K562 (cell line): Measurements from ENCODE around the gene NUP35. TPM values are rescaled to one million over a fixed set of nuclear protein-coding genes. Genes with fewer than 3 reads are reported as not detected.

Source experiments
- ATF3 ChIP-seq, 2 experiments: fragments of 450-650 bp in 1 of 2; sonication (generic) in 1 of 2; formaldehyde crosslinking in 1 of 2; IDR thresholded peaks in 1 of 2; conservative IDR thresholded peaks in 1 of 2; 2 replicates each; pipeline versions ENCODE4 v1.6.1 to v1.8.1; 2016 to 2023; ENCODE audit warnings: mild to moderate bottlenecking in 2 of 2, moderate library complexity in 2 of 2, inconsistent platforms in 1 of 2, missing genetic modification reagents in 1 of 2
- FOXM1 ChIP-seq, 2 experiments: fragments of 450-650 bp in 1 of 2; sonication (generic) in 1 of 2; formaldehyde crosslinking in 1 of 2; IDR thresholded peaks; 2 replicates each; pipeline versions ENCODE4 v1.6.1 to v1.9.0; 2017 to 2022; ENCODE audit warnings: low read depth in 2 of 2, mild to moderate bottlenecking in 2 of 2, missing genetic modification reagents in 1 of 2, moderate library complexity in 1 of 2
- IRF2 ChIP-seq: sonication (generic); formaldehyde crosslinking; IDR thresholded peaks from 2 replicates; pipeline ENCODE4 v1.8.1; 2022; ENCODE audit warnings: mild to moderate bottlenecking, missing genetic modification reagents
- MAZ ChIP-seq, 2 experiments: fragments of 450-650 bp in 1 of 2; sonication (generic) in 1 of 2; formaldehyde crosslinking; IDR thresholded peaks in 1 of 2; conservative IDR thresholded peaks in 1 of 2; 2 replicates each; pipeline versions ENCODE4 v1.4.0 to v1.5.0; 2020; ENCODE audit warnings: mild to moderate bottlenecking in 1 of 2, missing genetic modification reagents in 1 of 2
- MEF2A ChIP-seq: IDR thresholded peaks from 2 replicates; pipeline ENCODE4 v1.6.1; 2011; ENCODE audit warnings: low read depth, mild to moderate bottlenecking, low read length, moderate library complexity; ENCODE audit not compliant: control insufficient read depth
- PHB ChIP-seq: fragments of 250-450 bp; sonication (Bioruptor Pico); IDR thresholded peaks from 2 replicates; pipeline ENCODE4 v1.5.0; 2021
- PHB2 ChIP-seq: fragments of 450-650 bp; IDR thresholded peaks from 2 replicates; pipeline ENCODE4 v1.6.1; 2017; ENCODE audit warnings: low read depth
- RBBP5 ChIP-seq: fragments of 200-600 bp; sonication (generic); IDR thresholded peaks from 2 replicates; pipeline ENCODE4 v1.6.1; 2012; ENCODE audit warnings: borderline replicate concordance, mild to moderate bottlenecking, low read length, control low read depth, inconsistent platforms; ENCODE audit not compliant: insufficient read depth, poor library complexity, severe bottlenecking
- SMARCC2 ChIP-seq: fragments of 450-650 bp; IDR thresholded peaks from 2 replicates; pipeline ENCODE4 v1.6.1; 2017; ENCODE audit warnings: antibody characterized with exemption, moderate library complexity, mild to moderate bottlenecking, low read depth
- SREBF1 ChIP-seq: fragments of 150-350 bp; IDR thresholded peaks from 2 replicates; pipeline ENCODE4 v1.6.1; 2014; ENCODE audit warnings: antibody characterized with exemption, low read depth, low read length, borderline replicate concordance
- TFAM ChIP-seq: fragments of 250-450 bp; sonication (Bioruptor Pico); conservative IDR thresholded peaks from 2 replicates; pipeline ENCODE4 v1.5.0; 2021; ENCODE audit warnings: mild to moderate bottlenecking, moderate library complexity
- THRA ChIP-seq: fragments of 450-650 bp; IDR thresholded peaks from 2 replicates; pipeline ENCODE4 v1.6.1; 2017; ENCODE audit warnings: mild to moderate bottlenecking, moderate library complexity
- ZNF121 ChIP-seq: sonication (generic); formaldehyde crosslinking; conservative IDR thresholded peaks from 2 replicates; pipeline ENCODE4 v1.8.0; 2022; ENCODE audit warnings: missing genetic modification reagents
- ZNF444 ChIP-seq: fragments of 250-450 bp; sonication (Bioruptor Pico); IDR thresholded peaks from 2 replicates; pipeline ENCODE4 v1.4.0; 2020; ENCODE audit warnings: mild to moderate bottlenecking, moderate library complexity
- ZNF717 ChIP-seq: fragments of 250-450 bp; sonication (Bioruptor Pico); IDR thresholded peaks from 2 replicates; pipeline ENCODE4 v1.5.0; 2021
- polyA plus RNA-seq, 8 experiments: library from polyadenylated mRNA; depleted of rRNA in 4 of 8; stranded (reverse) in 5 of 8; unstranded in 3 of 8; fragments of >200 nt; fragmentation: Nextera tagmentation in 2 of 8; fragmentation: Illumina TruSeq in 1 of 8; extraction: Ambion mirVana in 2 of 8; extraction: Trizol in 1 of 8; gene quantifications; 2 replicates each; pipeline versions ENCODE4 v1.2.1 to v1.2.3, GENCODE V29; 2011 to 2014; ENCODE audit warnings: inconsistent platforms in 1 of 8, missing spikeins in 1 of 8
- total RNA-seq, 7 experiments: library from RNA; depleted of rRNA in 6 of 7; stranded (reverse); fragments of >200 nt in 6 of 7; fragmentation: Illumina TruSeq in 2 of 7; extraction: Trizol in 2 of 7; gene quantifications; 2 replicates each; pipeline versions ENCODE4 v1.2.1 to v1.2.3, GENCODE V29; 2011 to 2021; ENCODE audit warnings: low replicate concordance in 1 of 7
- TF ChIP-seq, protein P1 (sequence below): fragments of 250-450 bp; sonication (Bioruptor Pico); IDR thresholded peaks from 2 replicates; pipeline ENCODE4 v1.8.0; 2021; ENCODE audit warnings: moderate library complexity, mild to moderate bottlenecking, inconsistent platforms
- TF ChIP-seq, protein P2 (sequence below): fragments of 450-650 bp; IDR thresholded peaks from one replicate; pipeline ENCODE4 v1.6.1; 2018; ENCODE audit warnings: mild to moderate bottlenecking, moderate library complexity; ENCODE audit not compliant: partially characterized antibody

NUP35 gene
- total and polyA plus RNA-seq, 9 of the 15 experiments (the other 6 are each of a cell fraction or from before 2014, with no cell fraction given), result 24.5 to 78.2 (median 51.1) TPM

GRCh38 chr2:183078464-183079138 lies 45.6 kb upstream of the NUP35 start, which contains the start of gene DUSP19 (continued):
- TF ChIP-seq, protein P1, sequence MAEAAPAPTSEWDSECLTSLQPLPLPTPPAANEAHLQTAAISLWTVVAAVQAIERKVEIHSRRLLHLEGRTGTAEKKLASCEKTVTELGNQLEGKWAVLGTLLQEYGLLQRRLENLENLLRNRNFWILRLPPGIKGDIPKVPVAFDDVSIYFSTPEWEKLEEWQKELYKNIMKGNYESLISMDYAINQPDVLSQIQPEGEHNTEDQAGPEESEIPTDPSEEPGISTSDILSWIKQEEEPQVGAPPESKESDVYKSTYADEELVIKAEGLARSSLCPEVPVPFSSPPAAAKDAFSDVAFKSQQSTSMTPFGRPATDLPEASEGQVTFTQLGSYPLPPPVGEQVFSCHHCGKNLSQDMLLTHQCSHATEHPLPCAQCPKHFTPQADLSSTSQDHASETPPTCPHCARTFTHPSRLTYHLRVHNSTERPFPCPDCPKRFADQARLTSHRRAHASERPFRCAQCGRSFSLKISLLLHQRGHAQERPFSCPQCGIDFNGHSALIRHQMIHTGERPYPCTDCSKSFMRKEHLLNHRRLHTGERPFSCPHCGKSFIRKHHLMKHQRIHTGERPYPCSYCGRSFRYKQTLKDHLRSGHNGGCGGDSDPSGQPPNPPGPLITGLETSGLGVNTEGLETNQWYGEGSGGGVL, result no peak
- peak; percentile 43 for TF ChIP-seq RBBP5
- peak; percentile 26; the same call in 1 of the 2 replicates for TF ChIP-seq ATF3 (IDR thresholded peaks at IDR 0.05)
- TF ChIP-seq ATF3 (CRISPR knock-in tag; conservative IDR thresholded peaks at IDR 0.05), result 0 out of 2 replicates have a peak, but pooled peaks have one; percentile 21
- TF ChIP-seq ZNF444 (CRISPR knock-in tag), result no peak
- no peak for TF ChIP-seq MEF2A
- TF ChIP-seq SREBF1, result no peak
- TF ChIP-seq, protein P2, sequence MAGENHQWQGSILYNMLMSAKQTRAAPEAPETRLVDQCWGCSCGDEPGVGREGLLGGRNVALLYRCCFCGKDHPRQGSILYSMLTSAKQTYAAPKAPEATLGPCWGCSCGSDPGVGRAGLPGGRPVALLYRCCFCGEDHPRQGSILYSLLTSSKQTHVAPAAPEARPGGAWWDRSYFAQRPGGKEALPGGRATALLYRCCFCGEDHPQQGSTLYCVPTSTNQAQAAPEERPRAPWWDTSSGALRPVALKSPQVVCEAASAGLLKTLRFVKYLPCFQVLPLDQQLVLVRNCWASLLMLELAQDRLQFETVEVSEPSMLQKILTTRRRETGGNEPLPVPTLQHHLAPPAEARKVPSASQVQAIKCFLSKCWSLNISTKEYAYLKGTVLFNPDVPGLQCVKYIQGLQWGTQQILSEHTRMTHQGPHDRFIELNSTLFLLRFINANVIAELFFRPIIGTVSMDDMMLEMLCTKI, result no peak
- TF ChIP-seq ZNF717 (CRISPR knock-in tag), result no peak
- TF ChIP-seq SMARCC2, result 0 out of 2 replicates have a peak, but pooled peaks have one; percentile 17
- TF ChIP-seq PHB2, result no peak
- TF ChIP-seq FOXM1 (IDR thresholded peaks at IDR 0.05; ENCODE audit: low read depth), result peak; percentile 37; the same call in 1 of the 2 replicates
- no peak for TF ChIP-seq FOXM1 (CRISPR knock-in tag; IDR thresholded peaks at IDR 0.05; ENCODE audit: low read depth)
- TF ChIP-seq IRF2 (CRISPR knock-in tag), result no peak
- no peak for TF ChIP-seq TFAM (CRISPR knock-in tag)
- TF ChIP-seq THRA, result no peak
- no peak for TF ChIP-seq MAZ (CRISPR knock-in tag; conservative IDR thresholded peaks at IDR 0.05 in 1 of 2, IDR thresholded peaks at IDR 0.05 in 1 of 2)
- TF ChIP-seq ZNF121 (CRISPR knock-in tag), result no peak
- no peak for TF ChIP-seq PHB (CRISPR knock-in tag)
